Tibial artery (tissue), 4 donors: ENCODE measurements around the gene MYO1B.
A peak's percentile ranks its signal among the peaks of the same experiment; 100 is the strongest.

Source experiments
- DNase-seq, 2 donors: peaks; one replicate each; pipeline ENCODE4 v3.0.0-alpha.2; 2019
- H3K27ac ChIP-seq, 2 donors: fragments of 200-600 bp; sonication (generic) in 1 of 2; 1 replicate in 1 of 2; 2 replicates in 1 of 2; pipeline ENCODE4 v1.5.1; 2018 to 2019; ENCODE audit warnings: mild to moderate bottlenecking in 1 of 2
- H3K27me3 ChIP-seq, 2 donors: fragments of 200-600 bp; sonication (generic) in 1 of 2; one replicate each; pipeline versions ENCODE4 v1.5.1 to v1.6.0; 2016 to 2019
- H3K36me3 ChIP-seq, 3 donors: fragments of 200-600 bp; sonication (generic) in 2 of 3; one replicate each; pipeline ENCODE4 v1.5.1; 2016 to 2019; ENCODE audit warnings: mild to moderate bottlenecking in 2 of 3
- H3K4me1 ChIP-seq, 4 donors: fragments of 200-600 bp; sonication (generic) in 2 of 4; 1 replicate in 3 of 4; 2 replicates in 1 of 4; pipeline ENCODE4 v1.5.1; 2016 to 2019
- H3K4me3 ChIP-seq, 2 donors: fragments of 200-600 bp; sonication (generic) in 1 of 2; 1 replicate in 1 of 2; 2 replicates in 1 of 2; pipeline ENCODE4 v1.5.1; 2018 to 2019; ENCODE audit warnings: mild to moderate bottlenecking in 2 of 2
- H3K9me3 ChIP-seq, 3 donors: fragments of 200-600 bp; sonication (generic) in 1 of 3; one replicate each; pipeline ENCODE4 v1.5.1; 2016 to 2019
- CTCF ChIP-seq, 2 experiments: fragments of 200-600 bp in 1 of 2; fragments of 450-650 bp in 1 of 2; IDR thresholded peaks; one replicate each; pipeline ENCODE4 v1.5.1; 2017 to 2019; ENCODE audit warnings: antibody characterized with exemption in 2 of 2, mild to moderate bottlenecking in 1 of 2, moderate library complexity in 1 of 2
- intact Hi-C: fragments of 100-400 bp; cut with DNase I; formaldehyde crosslinking; loops from one replicate; pipeline ENCODE4 v1.15.0; 2023; ENCODE audit warnings: low total_unique reads

MYO1B gene

GRCh38 chr2:191463790-191464189 is 218.6 kb downstream of the MYO1B start:
- DNase-seq: no peak
- intact Hi-C loops: no loop called here
- Histone ChIP-seq H3K27me3 (no peaks in the 10 kb centered on the region), H3K36me3 (no peaks in the 10 kb centered on the region), H3K27ac (no peak overlapping the region), H3K9me3 (peaks cover 0 to 5% (median 0%) of the 10 kb centered on the region in 3 donors), H3K4me3 (no peak overlapping the region), H3K4me1 (peaks cover 0 to 14% (median 6%) of the 10 kb centered on the region in 4 donors)
- TF ChIP-seq CTCF (IDR thresholded peaks at IDR 0.05): no peak

GRCh38 chr2:191465766-191466420 is 220.7 kb downstream of the MYO1B start:
- Histone ChIP-seq H3K9me3 (no peaks in the 10 kb centered on the region), H3K36me3 (no peaks in the 10 kb centered on the region), H3K4me3 (no peak overlapping the region), H3K4me1 (peaks cover 0 to 14% (median 6%) of the 10 kb centered on the region in 4 donors), H3K27ac (peak overlapping the region; percentile 26 to 35), H3K27me3 (no peaks in the 10 kb centered on the region)
- DNase-seq: no peak
- intact Hi-C loops: no loop called here
- no peak for TF ChIP-seq CTCF (IDR thresholded peaks at IDR 0.05)

- Histone ChIP-seq H3K9me3 (no peaks in the 10 kb centered on the region), H3K36me3 (no peaks in the 10 kb centered on the region), H3K27me3 (no peaks in the 10 kb centered on the region), H3K4me1 (peaks cover 0 to 14% (median 6%) of the 10 kb centered on the region in 4 donors), H3K4me3 (no peak overlapping the region), H3K27ac (no peak overlapping the region)
- intact Hi-C loops: no loop called here
- TF ChIP-seq CTCF (IDR thresholded peaks at IDR 0.05): no peak
- DNase-seq: no peak
These were observed 221.9 kb downstream of the MYO1B start for GRCh38 chr2:191467113-191467512.

GRCh38 chr2:191470306-191470705 is 225.1 kb downstream of the MYO1B start:
- Histone ChIP-seq H3K4me3 (no peak overlapping the region), H3K4me1 (peaks cover 0 to 13% (median 6%) of the 10 kb centered on the region in 4 donors), H3K36me3 (no peaks in the 10 kb centered on the region), H3K27me3 (no peaks in the 10 kb centered on the region), H3K9me3 (no peaks in the 10 kb centered on the region), H3K27ac (no peak overlapping the region)
- TF ChIP-seq CTCF (IDR thresholded peaks at IDR 0.05): no peak
- intact Hi-C loops: no loop called here
- DNase-seq: no peak

GRCh38 chr2:191474464-191474863 is 229.3 kb downstream of the MYO1B start:
- intact Hi-C loops: no loop called here
- no peak for TF ChIP-seq CTCF (IDR thresholded peaks at IDR 0.05)
- H3K4me3 ChIP-seq: no peak overlapping the region

More at GRCh38 chr2:191474464-191474863, 229.3 kb downstream of the MYO1B start:
- Histone ChIP-seq H3K27ac (no peak overlapping the region), H3K27me3 (no peaks in the 10 kb centered on the region), H3K4me1 (peaks cover 0 to 5% (median under 1%) of the 10 kb centered on the region in 4 donors), H3K9me3 (no peaks in the 10 kb centered on the region), H3K36me3 (no peaks in the 10 kb centered on the region)
- DNase-seq: no peak
